ENCODE measurements around the gene LRP8. TPM values are rescaled to one million over a fixed set of nuclear protein-coding genes. Genes with fewer than 3 reads are reported as not detected.

Gene LRP8
- total and polyA plus RNA-seq, 2 donors (not counting 3 experiments of a cell fraction or from before 2014, with no cell fraction given) = 40.9 to 62.2 TPM

DNA sequence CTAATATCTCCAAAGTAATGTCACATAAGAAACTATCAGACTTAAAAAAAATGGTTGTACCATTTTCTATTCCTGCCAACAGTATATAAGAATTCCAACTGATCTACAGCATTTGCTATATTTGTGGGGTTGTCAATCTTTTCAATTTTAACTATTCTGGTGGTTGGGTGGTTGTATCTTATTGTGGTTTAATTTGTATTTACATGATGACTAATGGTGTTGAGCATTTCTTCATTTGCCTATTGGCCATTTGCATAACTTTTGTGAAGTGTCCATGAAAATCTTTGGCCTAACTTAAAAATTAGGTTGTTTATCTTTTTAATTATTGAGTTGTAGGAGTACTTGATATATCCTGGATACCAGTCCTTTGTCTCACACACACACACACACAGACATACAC is 26.2 kb upstream of the LRP8 start:
- Histone ChIP-seq H3K4me1 (ENCODE audit: control insufficient read depth, extremely low read depth, insufficient read depth, low read length) (no peaks in the 10 kb centered on the region), H3K79me2 (ENCODE audit: control insufficient read depth, insufficient read depth, low read length) (no peaks in the 10 kb centered on the region), H3K9ac (replicated peaks; ENCODE audit: extremely low read depth, insufficient read depth, low read length) (no peak overlapping the region), H3K4me3 (replicated peaks in 1 of 3; ENCODE audit: insufficient read depth in 1 of 3, low read depth in 1 of 3, low read length in 3 of 3) (no peak overlapping the region), H4K20me1 (replicated peaks; ENCODE audit: control insufficient read depth, extremely low read depth, insufficient read depth, low read length) (no peaks in the 10 kb centered on the region), H3K9me3 (replicated peaks; ENCODE audit: control insufficient read depth, insufficient read depth, low read length) (no peaks in the 10 kb centered on the region), H3K9me1 (replicated peaks; ENCODE audit: control insufficient read depth, extremely low read depth, insufficient read depth, low read length) (no peaks in the 10 kb centered on the region), H3K27ac (ENCODE audit: insufficient read depth, low read depth, low read length) (no peak overlapping the region), H3K36me3 (ENCODE audit: control insufficient read depth in 2 of 2, extremely low read depth in 1 of 2, insufficient read depth in 2 of 2, low read length in 2 of 2) (no peaks in the 10 kb centered on the region), H2AFZ (ENCODE audit: low read depth, low read length) (no peak overlapping the region), H3K27me3 (ENCODE audit: control insufficient read depth in 2 of 2, insufficient read depth in 2 of 2, low read length in 2 of 2) (peaks cover 4 to 19% of the 10 kb centered on the region in 2 experiments), H3K4me2 (ENCODE audit: insufficient read depth, low read length) (no peak overlapping the region)
- ChIA-PET CTCF (no interaction called here), POLR2A (no interaction called here)
- dilution Hi-C loops (cut with MboI; ENCODE audit: extremely low pct_ligation_motif_present, low sequenced_read_pairs) (no loop called here), intact Hi-C loops (cut with micrococcal nuclease) (no loop called here)
- TF ChIP-seq FOS (IDR thresholded peaks at IDR 0.05; ENCODE audit: borderline replicate concordance, insufficient read depth, low read length) (no peak), EZH2 (IDR thresholded peaks at IDR 0.05; ENCODE audit: borderline replicate concordance, low read depth, low read length, severe bottlenecking) (no peak)
- FAIRE-seq (no peak), DNase-seq (ENCODE audit: low read depth, low spot score) (no peak)
- no TSS peak for BruUV-seq (replicated peaks)

- Histone ChIP-seq H3K27ac (ENCODE audit: insufficient read depth, low read depth, low read length) (no peak overlapping the region), H4K20me1 (replicated peaks; ENCODE audit: control insufficient read depth, extremely low read depth, insufficient read depth, low read length) (no peaks in the 10 kb centered on the region), H3K79me2 (ENCODE audit: control insufficient read depth, insufficient read depth, low read length) (no peaks in the 10 kb centered on the region), H3K4me1 (ENCODE audit: control insufficient read depth, extremely low read depth, insufficient read depth, low read length) (no peaks in the 10 kb centered on the region), H3K9ac (replicated peaks; ENCODE audit: extremely low read depth, insufficient read depth, low read length) (no peak overlapping the region), H2AFZ (ENCODE audit: low read depth, low read length) (no peak overlapping the region), H3K27me3 (ENCODE audit: control insufficient read depth in 2 of 2, insufficient read depth in 2 of 2, low read length in 2 of 2) (peaks cover 4 to 6% of the 10 kb centered on the region in 2 experiments), H3K4me3 (replicated peaks in 1 of 3; ENCODE audit: insufficient read depth in 1 of 3, low read depth in 1 of 3, low read length in 3 of 3) (no peak overlapping the region), H3K9me1 (replicated peaks; ENCODE audit: control insufficient read depth, extremely low read depth, insufficient read depth, low read length) (no peaks in the 10 kb centered on the region), H3K9me3 (replicated peaks; ENCODE audit: control insufficient read depth, insufficient read depth, low read length) (no peaks in the 10 kb centered on the region), H3K36me3 (ENCODE audit: control insufficient read depth in 2 of 2, extremely low read depth in 1 of 2, insufficient read depth in 2 of 2, low read length in 2 of 2) (no peaks in the 10 kb centered on the region), H3K4me2 (ENCODE audit: insufficient read depth, low read length) (no peak overlapping the region)
- POLR2A ChIA-PET = no interaction called here
- no TSS peak for BruUV-seq (replicated peaks)
- FAIRE-seq (no peak), DNase-seq (ENCODE audit: low read depth, low spot score) (no peak)
- dilution Hi-C loops (cut with MboI; ENCODE audit: extremely low pct_ligation_motif_present, low sequenced_read_pairs) = no loop called here
- TF ChIP-seq MYC (IDR thresholded peaks at IDR 0.05; ENCODE audit: low read depth, low read length) (no peak), GATA2 (IDR thresholded peaks at IDR 0.05; ENCODE audit: insufficient read depth, insufficient read length, low read depth, low read length) (no peak), FOS (IDR thresholded peaks at IDR 0.05; ENCODE audit: borderline replicate concordance, insufficient read depth, low read length) (no peak), JUN (IDR thresholded peaks at IDR 0.05; ENCODE audit: borderline replicate concordance, insufficient read depth, insufficient read length, low read depth) (no peak), CTCF (IDR thresholded peaks at IDR 0.05; ENCODE audit: extremely low read depth in 1 of 2, insufficient read depth in 1 of 2, low read depth in 1 of 2, low read length in 2 of 2) (no peak), POLR2A (IDR thresholded peaks at IDR 0.05; ENCODE audit: low read depth, low read length) (no peak), POLR2AphosphoS5 (IDR thresholded peaks at IDR 0.05; ENCODE audit: insufficient read depth, low read depth, low read length) (no peak), EZH2 (IDR thresholded peaks at IDR 0.05; ENCODE audit: borderline replicate concordance, low read depth, low read length, severe bottlenecking) (no peak)
- TF ChIP-seq, protein P1, sequence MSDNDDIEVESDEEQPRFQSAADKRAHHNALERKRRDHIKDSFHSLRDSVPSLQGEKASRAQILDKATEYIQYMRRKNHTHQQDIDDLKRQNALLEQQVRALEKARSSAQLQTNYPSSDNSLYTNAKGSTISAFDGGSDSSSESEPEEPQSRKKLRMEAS (IDR thresholded peaks at IDR 0.05; ENCODE audit: insufficient read depth, insufficient read length) = no peak
- intact Hi-C loops (cut with micrococcal nuclease) = no loop called here
- CTCF ChIA-PET = interaction anchor here (1.3 kb wide), 1 partner anchor 41 kb away, joined by 3 read pairs; no protein-coding TSS in a partner anchor
These were observed 24.7 kb upstream of the LRP8 start for GRCh38 chr1:53352561-53352960.
